ENCODE results near the gene CEP152. TPM values are rescaled to one million over a fixed set of nuclear protein-coding genes. Genes with fewer than 3 reads are reported as not detected.

Gene CEP152
- total RNA-seq, 1 experiment from 2014 or later, result 31.6 TPM

GRCh38 chr15:48805591-48805990 is 5.3 kb downstream of the CEP152 start:
- intact Hi-C loops (cut with micrococcal nuclease; ENCODE audit: unreplicated experiment), result no loop called here
- BruUV-seq (replicated peaks), result no TSS peak
- Histone ChIP-seq H3K36me3 (ENCODE audit: insufficient read depth, low read length, poor library complexity, severe bottlenecking) (no peaks in the 10 kb centered on the region), H3K9me3 (ENCODE audit: low read depth, low read length, poor library complexity, severe bottlenecking) (no peaks in the 10 kb centered on the region), H3K27me3 (replicated peaks; ENCODE audit: insufficient read depth, low read depth, low read length, poor library complexity) (no peaks in the 10 kb centered on the region), H3K4me3 (ENCODE audit: low read depth, low read length, poor library complexity, severe bottlenecking) (peak overlapping the region; percentile 33), H3K27ac (ENCODE audit: low read depth, low read length, poor library complexity, severe bottlenecking) (peak overlapping the region; percentile 63), H3K4me1 (ENCODE audit: insufficient read depth, low read length, poor library complexity, severe bottlenecking) (peaks cover 43% of the 10 kb centered on the region)
- no peak for DNase-seq (ENCODE audit: low spot score)
- CTCF ChIA-PET, result no interaction called here
- TF ChIP-seq EZH2 (IDR thresholded peaks at IDR 0.05; ENCODE audit: borderline replicate concordance, low read depth, low read length, poor library complexity, severe bottlenecking) (no peak), CTCF (conservative IDR thresholded peaks at IDR 0.05; ENCODE audit: low read depth, low read length) (no peak)
- POLR2A ChIA-PET (ENCODE audit: low non-redundant PET), result no interaction called here

- Histone ChIP-seq H3K4me1 (ENCODE audit: insufficient read depth, low read length, poor library complexity, severe bottlenecking) (peaks cover 55% of the 10 kb centered on the region), H3K27me3 (replicated peaks; ENCODE audit: insufficient read depth, low read depth, low read length, poor library complexity) (no peaks in the 10 kb centered on the region), H3K9me3 (ENCODE audit: low read depth, low read length, poor library complexity, severe bottlenecking) (no peaks in the 10 kb centered on the region), H3K27ac (ENCODE audit: low read depth, low read length, poor library complexity, severe bottlenecking) (no peak overlapping the region), H3K36me3 (ENCODE audit: insufficient read depth, low read length, poor library complexity, severe bottlenecking) (no peaks in the 10 kb centered on the region), H3K4me3 (ENCODE audit: low read depth, low read length, poor library complexity, severe bottlenecking) (no peak overlapping the region)
- no peak for DNase-seq (ENCODE audit: low spot score)
- CTCF ChIA-PET, result no interaction called here
- TF ChIP-seq EZH2 (IDR thresholded peaks at IDR 0.05; ENCODE audit: borderline replicate concordance, low read depth, low read length, poor library complexity, severe bottlenecking) (no peak), CTCF (conservative IDR thresholded peaks at IDR 0.05; ENCODE audit: low read depth, low read length) (no peak)
- POLR2A ChIA-PET (ENCODE audit: low non-redundant PET), result no interaction called here
- no TSS peak for BruUV-seq (replicated peaks)
- intact Hi-C loops (cut with micrococcal nuclease; ENCODE audit: unreplicated experiment), result loop anchor here (5.0 kb wide), 1 partner anchor 157 kb away; the partner anchor contains the start of gene FBN1
Observed at GRCh38 chr15:48803877-48804276, 7.0 kb downstream of the CEP152 start.

GRCh38 chr15:48802867-48803266 is 8.0 kb downstream of the CEP152 start:
- Histone ChIP-seq H3K4me3 (ENCODE audit: low read depth, low read length, poor library complexity, severe bottlenecking) (no peak overlapping the region), H3K27ac (ENCODE audit: low read depth, low read length, poor library complexity, severe bottlenecking) (no peak overlapping the region), H3K36me3 (ENCODE audit: insufficient read depth, low read length, poor library complexity, severe bottlenecking) (no peaks in the 10 kb centered on the region), H3K9me3 (ENCODE audit: low read depth, low read length, poor library complexity, severe bottlenecking) (no peaks in the 10 kb centered on the region), H3K4me1 (ENCODE audit: insufficient read depth, low read length, poor library complexity, severe bottlenecking) (peaks cover 65% of the 10 kb centered on the region), H3K27me3 (replicated peaks; ENCODE audit: insufficient read depth, low read depth, low read length, poor library complexity) (no peaks in the 10 kb centered on the region)
- intact Hi-C loops (cut with micrococcal nuclease; ENCODE audit: unreplicated experiment), result loop anchor here (5.0 kb wide), 1 partner anchor 156 kb away; the partner anchor contains the start of gene FBN1
- ChIA-PET CTCF (interaction anchor here (1.2 kb wide), 1 partner anchor 466 kb away, joined by 3 read pairs; no protein-coding TSS in a partner anchor), POLR2A (ENCODE audit: low non-redundant PET) (no interaction called here)
- BruUV-seq (replicated peaks), result no TSS peak
- DNase-seq (ENCODE audit: low spot score), result peak; percentile 22
- TF ChIP-seq CTCF (conservative IDR thresholded peaks at IDR 0.05; ENCODE audit: low read depth, low read length) (no peak), EZH2 (IDR thresholded peaks at IDR 0.05; ENCODE audit: borderline replicate concordance, low read depth, low read length, poor library complexity, severe bottlenecking) (no peak)
